Measurements from ENCODE around the gene POLR3A. TPM values are rescaled to one million over a fixed set of nuclear protein-coding genes. Genes with fewer than 3 reads are reported as not detected.

The POLR3A gene
- total RNA-seq, 1 experiment from 2014 or later = 38.0 TPM

- Mint-ChIP-seq H3K9me3 (no peaks in the 10 kb centered on the region), H3K27ac (peak overlapping the region in 1 of 3 experiments; percentile 94; a peak in 2 of 7 replicates), H3K27me3 (ENCODE audit: low read depth) (no peaks in the 10 kb centered on the region; the same call in 1 of the 2 replicates), H3K4me1 (peaks cover 57 to 58% of the 10 kb centered on the region in 2 experiments), H3K4me3 (no peak overlapping the region), H3K36me3 (ENCODE audit: insufficient read depth in 1 of 3, low read depth in 3 of 3) (peaks cover 39 to 56% (median 47%) of the 10 kb centered on the region in 3 experiments)
- H3K23me2 ChIP-seq (ENCODE audit: insufficient read length, low read depth, low read length, poor library complexity, severe bottlenecking) = no peaks in the 10 kb centered on the region
- H3K18ac ChIP-seq (ENCODE audit: insufficient read length, low read depth, low read length) = no peak overlapping the region
- H3K9ac ChIP-seq (ENCODE audit: extremely low read depth, insufficient read length, low read length) = no peak overlapping the region
- peaks cover 2% of the 10 kb centered on the region; the same call in 1 of the 2 replicates for H3K4me1 ChIP-seq (ENCODE audit: insufficient read depth, low read length)
- no CpG with 5 or more reads among the region's 6 CpGs for WGBS (ENCODE audit: extremely low coverage, insufficient read length, low lambda C conversion rate)
- no peak overlapping the region for H3K14ac ChIP-seq (ENCODE audit: insufficient read depth, low read length)
- H2AFZ ChIP-seq (ENCODE audit: low read length) = no peak overlapping the region
- TF ChIP-seq CTCF (conservative IDR thresholded peaks at IDR 0.05) = no peak
- no peak overlapping the region for H2BK20ac ChIP-seq (ENCODE audit: low read depth, low read length, poor library complexity, severe bottlenecking)
- H3K23ac ChIP-seq (ENCODE audit: insufficient read length, low read depth, low read length) = no peak overlapping the region
- H4K91ac ChIP-seq (ENCODE audit: insufficient read length, low read depth, low read length) = no peak overlapping the region
- H2BK120ac ChIP-seq (ENCODE audit: low read depth, low read length, poor library complexity, severe bottlenecking) = no peak overlapping the region
- no peak overlapping the region for H2BK5ac ChIP-seq (ENCODE audit: insufficient read length, low read length)
- H2BK12ac ChIP-seq (ENCODE audit: insufficient read length, low read depth, low read length) = no peak overlapping the region
- no peaks in the 10 kb centered on the region for H3K79me1 ChIP-seq (ENCODE audit: insufficient read depth, low read depth, low read length, poor library complexity, severe bottlenecking)
- no peaks in the 10 kb centered on the region for H3K79me2 ChIP-seq (ENCODE audit: insufficient read depth, low read length)
- H2BK15ac ChIP-seq (ENCODE audit: low read depth, low read length) = no peak overlapping the region
- no peak for DNase-seq
- no peak overlapping the region for H4K5ac ChIP-seq (ENCODE audit: insufficient read length, low read depth, low read length)
- no peak overlapping the region for H2AK5ac ChIP-seq (ENCODE audit: insufficient read length, low read length)
- H3K9me3 ChIP-seq (ENCODE audit: control insufficient read depth, low read depth, low read length) = no peaks in the 10 kb centered on the region
- no peak overlapping the region for H3K4me2 ChIP-seq (ENCODE audit: insufficient read depth, insufficient read length, low read length)
- no peak overlapping the region for H4K8ac ChIP-seq (replicated peaks; ENCODE audit: insufficient read length, low read depth, low read length)
- H3K27ac ChIP-seq (ENCODE audit: insufficient read length, low read depth, low read length) = no peak overlapping the region
- peaks cover 5% of the 10 kb centered on the region for H4K20me1 ChIP-seq (ENCODE audit: control insufficient read depth, insufficient read depth, insufficient read length)
- H3K56ac ChIP-seq (ENCODE audit: insufficient read length, low read depth, low read length) = no peak overlapping the region
- no peaks in the 10 kb centered on the region for H3K27me3 ChIP-seq (ENCODE audit: insufficient read depth, low read length)
- H3K4ac ChIP-seq (ENCODE audit: low read depth, low read length) = no peak overlapping the region
- H3T11ph ChIP-seq (ENCODE audit: low read length) = no peak overlapping the region
These were observed 13.4 kb upstream of the POLR3A start for GRCh38 chr10:78042752-78043104.
